K562 treated with DMSO at 1 percent for 12 hours (cell line): Measurements from ENCODE around the gene POP4. TPM values are rescaled to one million over a fixed set of nuclear protein-coding genes. Genes with fewer than 3 reads are reported as not detected.

Source experiments
- total RNA-seq: library from RNA; unstranded; fragments of 300-600 nt; gene quantifications from 2 replicates; pipeline ENCODE4 v1.2.3, GENCODE V29; 2022; ENCODE audit not compliant: insufficient read depth

Gene POP4
- 81.7 and 94.5 TPM in 2 replicates for total RNA-seq

GRCh38 chr19:29605653-29606419 lies at the start of gene POP4:
Gene POP4, plus strand, starts transcription at chr19:29606283. Its CDS starts 36 bp downstream, at chr19:29606319.

GRCh38 chr19:29665215-29665825 lies 59.2 kb downstream of the POP4 start, which contains the start of gene PLEKHF1:
Gene PLEKHF1, plus strand, starts transcription at chr19:29665461. Its CDS starts 8,379 bp downstream, at chr19:29673840.

Other genes starting within 250 kb of the POP4 start
- not detected in 2 replicates for gene VSTM2B, start 80.3 kb upstream of the POP4 start, total RNA-seq
- gene PLEKHF1, start 59.2 kb downstream of the POP4 start, total RNA-seq: 43.1 and 57.9 TPM in 2 replicates
- 13.5 and 24.9 TPM in 2 replicates for gene C19orf12, start 109.0 kb downstream of the POP4 start, total RNA-seq
- 11.8 and 17.1 TPM in 2 replicates for gene CCNE1, start 205.7 kb downstream of the POP4 start, total RNA-seq